K562 (cell line): ENCODE data around the gene CSRNP3. TPM values are rescaled to one million over a fixed set of nuclear protein-coding genes. Genes with fewer than 3 reads are reported as not detected.

Experiments used
- ATAC-seq: fragments of 200-7000 bp; cut with Tn5 transposase; 3 replicates; pipeline ENCODE4 v1.9.1; 2020; ENCODE audit warnings: moderate library complexity
- BruUV-seq: library from RNA; stranded (reverse); fragments of 400-500 nt; replicated peaks from 2 replicates; lab custom pipeline; 2021; lab: Mats Ljungman, UMichigan
- CTCF ChIA-PET: fragments of 300-600 bp; formaldehyde crosslinking; extraction: SDS; loops from one replicate; lab custom pipeline; 2021; ENCODE audit warnings: low intra/inter-chr PET ratio; lab: Yijun Ruan, JAX
- POLR2A ChIA-PET: fragments of 300-600, 350-650 bp; sonication (Branson Sonifier 250); formaldehyde crosslinking; extraction: SDS; loops from one replicate; lab custom pipeline; 2021; ENCODE audit warnings: antibody characterized with exemption, inconsistent platforms; lab: Yijun Ruan, JAX
- DNase-seq, 4 experiments: peaks; one replicate each; pipeline versions ENCODE4 v3.0.0 to v3.0.0-alpha.2; 2011 to 2018; ENCODE audit warnings: low spot score in 3 of 4, mixed read lengths in 3 of 4; ENCODE audit errors: extremely low read depth in 1 of 4
- FAIRE-seq: peaks from 2 replicates; lab custom pipeline; 2011; peaks lifted over from hg19 to GRCh38; lab: Jason Lieb, UNC
- H2AFZ ChIP-seq: 2 replicates; pipeline ENCODE4 v1.6.0; 2011; ENCODE audit warnings: low read depth, low read length, control low read depth, inconsistent platforms
- H3K27ac ChIP-seq: fragments of 200-600 bp; 3 replicates; pipeline ENCODE4 v1.8.0; 2011; ENCODE audit warnings: low read depth, mild to moderate bottlenecking, control low read depth, inconsistent platforms, low read length, moderate library complexity, mixed read lengths; ENCODE audit errors: extremely low read depth
- H3K27me3 ChIP-seq, 2 experiments: fragments of 300-600 bp in 1 of 2; 2 replicates in 1 of 2; 3 replicates in 1 of 2; pipeline versions ENCODE4 v1.6.0 to v1.8.0; 2011; ENCODE audit warnings: inconsistent platforms in 2 of 2, low read length in 2 of 2, mild to moderate bottlenecking in 1 of 2, mixed read lengths in 1 of 2, moderate library complexity in 1 of 2; ENCODE audit not compliant: control insufficient read depth in 2 of 2, insufficient read depth in 2 of 2
- H3K36me3 ChIP-seq: fragments of 300-600 bp; 3 replicates; pipeline ENCODE4 v1.8.0; 2011; ENCODE audit warnings: mild to moderate bottlenecking, low read length, inconsistent platforms; ENCODE audit not compliant: control insufficient read depth, insufficient read depth
- H3K4me1 ChIP-seq, 2 experiments: fragments of 200-600 bp in 1 of 2; replicated peaks in 1 of 2; 2 replicates in 1 of 2; 3 replicates in 1 of 2; pipeline versions ENCODE4 v1.5.1 to v1.8.0; 2011; ENCODE audit warnings: inconsistent platforms in 2 of 2, low read length in 2 of 2, mild to moderate bottlenecking in 1 of 2, mixed read lengths in 1 of 2, moderate library complexity in 1 of 2; ENCODE audit not compliant: control insufficient read depth in 2 of 2, insufficient read depth in 2 of 2
- H3K4me2 ChIP-seq: 2 replicates; pipeline ENCODE4 v1.6.1; 2011; ENCODE audit warnings: low read length, control low read depth, inconsistent platforms, mixed read lengths; ENCODE audit not compliant: insufficient read depth
- H3K4me3 ChIP-seq: fragments of 200-600 bp; sonication (generic), shearing (Covaris generic); 2 replicates; pipeline ENCODE4 v1.5.1; 2016; ENCODE audit warnings: control low read depth, inconsistent platforms
- H3K79me2 ChIP-seq: fragments of 200-600 bp; 3 replicates; pipeline ENCODE4 v1.8.0; 2011; ENCODE audit warnings: low read length, inconsistent platforms; ENCODE audit not compliant: control insufficient read depth, insufficient read depth
- H3K9ac ChIP-seq, 2 experiments: 2 replicates each; pipeline versions ENCODE4 v1.6.0 to v1.6.1; 2011; ENCODE audit warnings: low read depth in 2 of 2, low read length in 2 of 2, control low read depth in 1 of 2, inconsistent platforms in 1 of 2, mild to moderate bottlenecking in 1 of 2, mixed read lengths in 1 of 2; ENCODE audit not compliant: insufficient read depth in 1 of 2
- H3K9me1 ChIP-seq: one replicate; pipeline ENCODE4 v1.6.0; 2011; ENCODE audit warnings: inconsistent platforms, mild to moderate bottlenecking, low read length, moderate library complexity; ENCODE audit not compliant: control insufficient read depth, insufficient read depth
- H3K9me3 ChIP-seq: replicated peaks from 2 replicates; pipeline ENCODE4 v1.5.1; 2011; ENCODE audit warnings: low read depth, low read length, inconsistent platforms; ENCODE audit not compliant: control insufficient read depth, insufficient read depth
- H4K20me1 ChIP-seq: replicated peaks from 2 replicates; pipeline ENCODE4 v1.6.1; 2011; ENCODE audit warnings: low read length, inconsistent platforms, mixed read lengths; ENCODE audit not compliant: control insufficient read depth, insufficient read depth
- EP300 ChIP-seq: IDR thresholded peaks from 2 replicates; pipeline ENCODE4 v1.6.1; 2012; ENCODE audit warnings: low read length, improper control_type of control experiment
- ETV1 ChIP-seq: fragments of 450-650 bp; conservative IDR thresholded peaks from 2 replicates; pipeline ENCODE4 v1.6.1; 2016; ENCODE audit warnings: missing genetic modification characterization, control low read depth, low read depth, missing compliant biosample characterization
- FOXA1 ChIP-seq: fragments of 450-650 bp; IDR thresholded peaks from 2 replicates; pipeline ENCODE4 v1.6.1; 2016; ENCODE audit warnings: mild to moderate bottlenecking, borderline replicate concordance
- GATAD2A ChIP-seq: fragments of 450-650 bp; IDR thresholded peaks from 2 replicates; pipeline ENCODE4 v1.6.1; 2017
- GTF2B ChIP-seq: IDR thresholded peaks from 2 replicates; pipeline ENCODE4 v1.6.1; 2011; ENCODE audit not compliant: insufficient read length; ENCODE audit errors: extremely low read depth
- GTF2F1 ChIP-seq: IDR thresholded peaks from 2 replicates; pipeline ENCODE4 v1.6.1; 2011; ENCODE audit warnings: low read depth, low read length, improper control_type of control experiment
- HIVEP1 ChIP-seq: fragments of 250-450 bp; sonication (Bioruptor Pico); IDR thresholded peaks from 2 replicates; pipeline ENCODE4 v1.4.0; 2020; ENCODE audit warnings: mild to moderate bottlenecking
- PHB2 ChIP-seq: fragments of 450-650 bp; IDR thresholded peaks from 2 replicates; pipeline ENCODE4 v1.6.1; 2017; ENCODE audit warnings: low read depth
- POLR2B ChIP-seq: fragments of 450-650 bp; IDR thresholded peaks from 2 replicates; pipeline ENCODE4 v1.6.1; 2018; ENCODE audit warnings: low read depth; ENCODE audit not compliant: partially characterized antibody
- PURB ChIP-seq: sonication (generic); formaldehyde crosslinking; IDR thresholded peaks from 2 replicates; pipeline ENCODE4 v1.9.0; 2021; ENCODE audit warnings: low read depth, mild to moderate bottlenecking, missing genetic modification reagents
- SIN3A ChIP-seq, 2 experiments: fragments of 150-350 bp in 1 of 2; IDR thresholded peaks; 2 replicates each; pipeline ENCODE4 v1.6.1; 2011 to 2016; ENCODE audit warnings: borderline replicate concordance in 2 of 2, low read depth in 2 of 2, low read length in 2 of 2, mild to moderate bottlenecking in 2 of 2, moderate library complexity in 2 of 2; ENCODE audit not compliant: control insufficient read depth in 1 of 2
- THAP7 ChIP-seq: fragments of 250-450 bp; sonication (Bioruptor Pico); IDR thresholded peaks from 2 replicates; pipeline ENCODE4 v1.5.0; 2021
- ZBTB8A ChIP-seq: fragments of 450-650 bp; IDR thresholded peaks from 2 replicates; pipeline ENCODE4 v1.6.1; 2018; ENCODE audit warnings: mild to moderate bottlenecking, moderate library complexity; ENCODE audit not compliant: partially characterized antibody
- ZNF12 ChIP-seq: sonication (generic); formaldehyde crosslinking; IDR thresholded peaks from 2 replicates; pipeline ENCODE4 v1.4.0; 2020; ENCODE audit warnings: mild to moderate bottlenecking, missing genetic modification reagents
- ZNF121 ChIP-seq: sonication (generic); formaldehyde crosslinking; conservative IDR thresholded peaks from 2 replicates; pipeline ENCODE4 v1.8.0; 2022; ENCODE audit warnings: missing genetic modification reagents
- WGBS: fragments of 100-300 bp; shearing (Covaris generic); methylation state at CpG from one replicate; pipeline ENCODE4 v1.1.6; 2016; ENCODE audit warnings: low coverage, mixed read lengths; ENCODE audit not compliant: insufficient coverage; ENCODE audit errors: missing lambda C conversion rate; 5-methylcytosine and 5-hydroxymethylcytosine counted together
- in situ Hi-C: fragments of 300-500 bp; cut with MboI; formaldehyde crosslinking; loops from 4 replicates; pipeline ENCODE4 v1.15.0; 2018; ENCODE audit warnings: inconsistent platforms, mixed read lengths
- intact Hi-C: fragments of 100-400 bp; cut with micrococcal nuclease; formaldehyde crosslinking; loops from 2 replicates; pipeline ENCODE4 v1.14.2; 2022
- polyA plus RNA-seq, 8 experiments: library from polyadenylated mRNA; depleted of rRNA in 4 of 8; stranded (reverse) in 5 of 8; unstranded in 3 of 8; fragments of >200 nt; fragmentation: Nextera tagmentation in 2 of 8; fragmentation: Illumina TruSeq in 1 of 8; extraction: Ambion mirVana in 2 of 8; extraction: Trizol in 1 of 8; gene quantifications; 2 replicates each; pipeline versions ENCODE4 v1.2.1 to v1.2.3, GENCODE V29; 2011 to 2014; ENCODE audit warnings: inconsistent platforms in 1 of 8, missing spikeins in 1 of 8
- total RNA-seq, 7 experiments: library from RNA; depleted of rRNA in 6 of 7; stranded (reverse); fragments of >200 nt in 6 of 7; fragmentation: Illumina TruSeq in 2 of 7; extraction: Trizol in 2 of 7; gene quantifications; 2 replicates each; pipeline versions ENCODE4 v1.2.1 to v1.2.3, GENCODE V29; 2011 to 2021; ENCODE audit warnings: low replicate concordance in 1 of 7

Gene CSRNP3
- total and polyA plus RNA-seq, 9 of the 15 experiments (the other 6 are each of a cell fraction or from before 2014, with no cell fraction given) = not detected

GRCh38 chr2:165678882-165679281 lies 209.4 kb downstream of the CSRNP3 start (continued):
- no peak for TF ChIP-seq THAP7 (CRISPR knock-in tag)
- TF ChIP-seq POLR2B = no peak
- TF ChIP-seq FOXA1 = no peak
- TF ChIP-seq SIN3A (IDR thresholded peaks at IDR 0.05; ENCODE audit: borderline replicate concordance in 2 of 2, control insufficient read depth in 1 of 2, low read depth in 2 of 2, low read length in 2 of 2) = no peak
- no peak for TF ChIP-seq PURB (CRISPR knock-in tag)

- no TSS peak for BruUV-seq
- in situ Hi-C loops (no loop called here), intact Hi-C loops (no loop called here)
- Histone ChIP-seq H3K27me3 (no peaks in the 10 kb centered on the region), H3K27ac (no peak overlapping the region), H3K4me3 (no peak overlapping the region), H3K9ac (no peak overlapping the region), H3K9me3 (no peaks in the 10 kb centered on the region), H4K20me1 (no peaks in the 10 kb centered on the region), H3K9me1 (no peaks in the 10 kb centered on the region), H3K4me1 (no peaks in the 10 kb centered on the region), H3K79me2 (no peaks in the 10 kb centered on the region), H2AFZ (no peak overlapping the region), H3K36me3 (no peaks in the 10 kb centered on the region), H3K4me2 (no peak overlapping the region)
- ATAC-seq (no peak), DNase-seq (no peak), FAIRE-seq (no peak)
- ChIA-PET CTCF (no interaction called here), POLR2A (no interaction called here)
- 3% methylated on average over 2 of the region's 2 CpGs for WGBS
- TF ChIP-seq GATAD2A (no peak), PHB2 (no peak), ZBTB8A (no peak), ZNF121 (CRISPR knock-in tag) (no peak), GTF2B (no peak), GTF2F1 (no peak), EP300 (no peak), HIVEP1 (CRISPR knock-in tag) (no peak), ETV1 (tag) (no peak), ZNF12 (CRISPR knock-in tag) (no peak)
Observed at GRCh38 chr2:165679621-165680020, 210.1 kb downstream of the CSRNP3 start.
